Aorta (tissue), 5 donors: ENCODE results near the gene ZNF837. TPM values are rescaled to one million over a fixed set of nuclear protein-coding genes. Genes with fewer than 3 reads are reported as not detected.

Source experiments
- ATAC-seq: fragments of 200-7000 bp; cut with Tn5 transposase; one replicate; pipeline ENCODE4 v1.9.1; 2022; ENCODE audit warnings: moderate library complexity; ENCODE audit not compliant: low FRiP score
- DNase-seq, 2 donors: peaks; one replicate each; pipeline ENCODE4 v3.0.0-alpha.2; 2020
- H3K27ac ChIP-seq, 2 donors: one replicate each; pipeline ENCODE4 v1.5.1; 2013; ENCODE audit warnings: low read length in 2 of 2, mild to moderate bottlenecking in 2 of 2, moderate library complexity in 2 of 2, control low read depth in 1 of 2, inconsistent platforms in 1 of 2, low read depth in 1 of 2
- H3K27me3 ChIP-seq, 2 donors: one replicate each; pipeline ENCODE4 v1.6.1; 2013; ENCODE audit warnings: control low read depth in 1 of 2, low read length in 1 of 2, mild to moderate bottlenecking in 1 of 2, moderate library complexity in 1 of 2; ENCODE audit not compliant: insufficient read depth in 2 of 2, control insufficient read depth in 1 of 2
- H3K36me3 ChIP-seq, 2 donors: one replicate each; pipeline ENCODE4 v1.6.1; 2013; ENCODE audit warnings: control low read depth in 1 of 2, low read length in 1 of 2, mild to moderate bottlenecking in 1 of 2; ENCODE audit not compliant: insufficient read depth in 2 of 2, control insufficient read depth in 1 of 2
- H3K4me1 ChIP-seq, 2 donors: one replicate each; pipeline ENCODE4 v1.6.1; 2013; ENCODE audit warnings: low read length in 2 of 2, control low read depth in 1 of 2, mild to moderate bottlenecking in 1 of 2, moderate library complexity in 1 of 2; ENCODE audit not compliant: insufficient read depth in 2 of 2, control insufficient read depth in 1 of 2
- H3K4me3 ChIP-seq, 2 donors: one replicate each; pipeline ENCODE4 v1.5.1; 2013; ENCODE audit warnings: low read length in 2 of 2, control low read depth in 1 of 2, mild to moderate bottlenecking in 1 of 2
- H3K9me3 ChIP-seq: one replicate; pipeline ENCODE4 v1.6.1; 2013; ENCODE audit warnings: mild to moderate bottlenecking, low read length; ENCODE audit not compliant: control insufficient read depth
- WGBS, 2 donors: extraction: QIAGEN DNeasy Blood & Tissue Kit; methylation state at CpG; one replicate each; pipeline ENCODE4 v1.1.7; 2013; 5-methylcytosine and 5-hydroxymethylcytosine counted together
- intact Hi-C, 2 donors: fragments of 100-400 bp; cut with DNase I; formaldehyde crosslinking; loops; one replicate each; pipeline versions ENCODE4 v1.14.2 to v1.15.0; 2022
- long read RNA-seq, 2 donors: library from polyadenylated mRNA; unstranded; transcript quantifications; one replicate each; pipeline ENCODE4 v2.0.0, GENCODE V29; 2020 to 2021
- polyA plus RNA-seq, 2 donors: library from polyadenylated mRNA; stranded (reverse); fragments of 200-250 nt; gene quantifications; one replicate each; pipeline ENCODE4 v1.2.3, GENCODE V29; 2013
- total RNA-seq, 2 donors: library from RNA; stranded (reverse); fragmentation: NEBNext Ultra II Directional; extraction: Animal tissue kit (Norgen Biotek cat#: 25700); gene quantifications; one replicate each; pipeline ENCODE4 v1.2.1, GENCODE V29; 2021
- donor health status: healthy with polysubstance abuse.
- donor health status: Bipolar disorder and iron deficiency.
- donor health status: DM: no; HTN: no; CAD: no.
- donor health status: DM: no; HTN: no; CAD: no.
- donor health status: DM: yes; HTN: yes; CAD: no.

Gene ZNF837
- total RNA-seq (1 to 10 TPM in 1 of 2 donors, under 1 TPM in 1; 0.65 to 1.8 TPM), polyA plus RNA-seq (1 to 10 TPM in 1 of 2 donors, under 1 TPM in 1; 0.75 to 1.2 TPM)
- long read RNA-seq, donor 1, partial matches to known transcripts, result 0 of 4 reads
- long read RNA-seq, donor 1, other reads (novel, unspliced or antisense), result 4 of 4 reads
- long read RNA-seq, donor 2, partial matches to known transcripts, result 0 of 2 reads
- long read RNA-seq, donor 2, other reads (novel, unspliced or antisense), result 1 of 2 reads

DNA sequence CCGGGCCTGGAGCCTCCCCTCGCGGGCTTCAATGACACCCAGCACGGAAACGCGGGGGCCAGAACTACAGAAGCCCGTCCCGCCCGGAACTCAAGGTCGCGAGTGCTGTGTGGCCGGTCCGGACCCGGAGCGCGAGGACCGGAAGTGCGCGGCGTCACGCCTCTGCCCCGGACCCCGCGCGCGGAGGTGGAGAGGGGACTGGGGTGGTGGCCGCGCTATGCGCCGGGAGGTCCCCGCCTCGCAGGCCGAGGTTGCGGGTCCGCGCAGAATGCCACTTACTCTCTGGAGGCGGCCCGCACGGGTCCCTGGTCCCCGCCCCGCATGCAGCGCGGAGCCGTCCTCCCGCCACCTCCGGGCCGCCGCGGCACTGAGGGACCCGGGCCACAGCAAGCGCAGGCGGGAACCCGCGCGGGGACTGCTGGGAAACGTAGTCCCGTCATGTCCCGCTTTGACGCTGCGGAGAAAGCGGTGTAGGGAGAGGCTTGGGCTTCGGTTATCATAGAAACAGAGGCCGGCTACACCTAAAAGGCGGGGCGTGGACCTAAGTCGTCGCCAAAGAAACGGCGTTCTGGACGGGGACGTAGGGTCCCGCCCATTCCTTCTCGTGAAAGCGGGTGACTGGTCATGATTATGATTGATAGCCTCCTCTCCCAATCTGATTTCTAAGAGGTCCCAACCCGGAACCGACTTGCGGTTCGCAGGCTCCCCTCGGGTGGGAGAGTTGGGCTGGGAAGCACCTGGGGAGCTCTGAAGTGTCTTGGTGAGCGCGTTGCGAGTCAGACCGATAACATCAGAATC lies at the start of gene ZNF837:
ZNF837 (minus strand) TSS at position 369 of the 798 bp plus-strand sequence. CDS start 11,698 bp downstream, outside the sequence.
- ATAC-seq (peak; percentile 98), DNase-seq (peak; percentile 99 to 100)
- Histone ChIP-seq H3K9me3 (no peaks in the 10 kb centered on the region), H3K27me3 (no peaks in the 10 kb centered on the region), H3K4me1 (peaks cover 0 to 3% of the 10 kb centered on the region in 2 donors), H3K36me3 (no peaks in the 10 kb centered on the region), H3K4me3 (peak within 1 kb of the TSS; percentile 44 to 45), H3K27ac (peak within 1 kb of the TSS in 1 of 2 donors; percentile 91)
- intact Hi-C loops, result loop anchor here in 1 of 2 donors (1.0 to 2.0 kb wide), 2 partner anchors 18 to 54 kb away; partner anchors contain the start of gene ZSCAN22
- WGBS, 2 donors, result 0% methylated on average over 78 to 83 of the region's 83 CpGs

DNA sequence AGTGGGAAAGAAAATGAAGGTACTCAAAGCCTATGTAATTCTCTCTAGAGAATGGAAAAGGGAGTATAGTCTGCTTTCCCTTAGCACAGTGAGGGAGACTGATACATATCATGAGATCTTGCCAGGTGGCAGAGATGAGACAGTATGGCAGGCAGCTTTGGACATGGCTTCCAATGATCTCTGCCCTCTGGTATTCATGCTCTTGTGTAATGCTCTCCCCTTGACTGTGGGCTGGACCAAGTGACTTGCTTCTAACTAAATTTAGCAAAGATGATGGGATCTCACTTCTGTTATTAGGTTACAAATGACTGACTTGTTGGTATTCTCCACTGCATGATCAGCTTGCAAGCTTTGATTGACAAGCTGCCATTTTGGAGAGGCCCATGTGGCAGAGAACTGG lies 48.9 kb upstream of the ZNF837 start:
- Histone ChIP-seq H3K4me3 (no peak overlapping the region), H3K27me3 (no peaks in the 10 kb centered on the region), H3K9me3 (peaks cover 62% of the 10 kb centered on the region), H3K4me1 (no peaks in the 10 kb centered on the region), H3K27ac (no peak overlapping the region), H3K36me3 (peaks cover 4 to 15% of the 10 kb centered on the region in 2 donors)
- intact Hi-C loops, result no loop called here
- DNase-seq (no peak), ATAC-seq (no peak)

DNA sequence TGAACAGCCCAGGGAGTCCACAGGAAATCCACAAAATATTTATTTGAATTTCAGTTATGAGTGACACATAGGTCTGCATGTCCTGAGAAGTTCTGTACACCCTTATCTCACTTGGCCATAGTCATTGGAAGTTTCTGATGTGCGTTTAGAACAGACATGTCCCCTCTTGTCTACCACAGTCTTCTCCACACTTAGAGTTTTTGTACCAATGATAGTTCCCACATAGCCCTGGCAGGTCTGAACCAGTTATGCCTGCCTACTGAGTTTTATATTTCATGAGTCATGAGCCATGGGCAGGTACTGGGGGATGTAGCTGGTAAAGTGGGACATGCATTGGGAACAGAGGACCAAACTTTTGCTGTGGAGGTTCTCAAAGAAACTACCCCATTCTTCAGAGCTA lies 47.8 kb upstream of the ZNF837 start:
- Histone ChIP-seq H3K27ac (no peak overlapping the region), H3K27me3 (no peaks in the 10 kb centered on the region), H3K9me3 (peaks cover 51% of the 10 kb centered on the region), H3K4me3 (no peak overlapping the region), H3K36me3 (peaks cover 0 to 3% of the 10 kb centered on the region in 2 donors), H3K4me1 (no peaks in the 10 kb centered on the region)
- DNase-seq (no peak), ATAC-seq (no peak)
- WGBS, 2 donors, result 60 to 93% methylated on average over 1 of the region's 1 CpG
- intact Hi-C loops, result no loop called here

DNA sequence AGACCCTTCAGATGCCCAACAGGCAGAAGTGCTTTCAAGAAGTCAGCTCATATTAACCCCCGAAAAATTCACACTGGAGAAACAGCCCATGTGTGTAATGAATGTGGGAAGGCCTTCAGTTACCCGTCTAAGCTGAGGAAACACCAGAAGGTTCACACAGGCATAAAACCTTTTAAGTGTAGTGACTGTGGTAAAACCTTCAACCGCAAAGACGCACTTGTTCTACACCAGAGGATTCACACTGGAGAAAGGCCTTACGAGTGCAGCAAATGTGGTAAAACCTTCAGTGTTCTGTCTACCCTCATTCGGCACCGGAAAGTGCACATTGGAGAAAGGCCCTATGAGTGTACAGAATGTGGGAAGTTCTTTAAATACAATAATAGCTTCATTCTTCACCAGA lies 36.2 kb upstream of the ZNF837 start:
- DNase-seq, result no peak
- Histone ChIP-seq H3K27ac (no peak overlapping the region), H3K27me3 (no peaks in the 10 kb centered on the region), H3K4me3 (no peak overlapping the region), H3K4me1 (no peaks in the 10 kb centered on the region), H3K9me3 (peaks cover 4% of the 10 kb centered on the region), H3K36me3 (peaks cover 14 to 19% of the 10 kb centered on the region in 2 donors)
- no peak for ATAC-seq
- 97% methylated on average over 7 of the region's 7 CpGs for WGBS, 2 donors
- intact Hi-C loops, result no loop called here

DNA sequence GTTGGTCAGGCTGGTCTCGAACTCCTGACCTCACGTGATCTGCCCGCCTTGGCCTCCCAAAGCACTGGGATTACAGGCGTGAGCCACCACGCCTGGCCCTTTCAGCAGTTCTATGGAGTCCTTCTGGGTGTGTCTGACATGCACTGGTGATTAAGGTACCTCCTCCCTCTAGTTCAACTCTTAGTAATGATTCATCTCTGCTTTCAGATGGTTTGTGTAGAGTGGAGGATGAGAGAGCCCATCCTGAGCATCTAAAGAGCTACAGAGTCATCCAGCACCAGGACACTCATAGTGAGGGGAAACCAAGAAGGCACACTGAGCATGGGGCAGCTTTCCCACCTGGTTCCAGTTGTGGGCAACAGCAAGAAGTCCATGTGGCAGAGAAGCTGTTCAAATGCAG lies 35.8 kb upstream of the ZNF837 start:
- ATAC-seq, result no peak
- intact Hi-C loops, result no loop called here
- H3K4me3 ChIP-seq, result no peak overlapping the region
- peaks cover 4% of the 10 kb centered on the region for H3K9me3 ChIP-seq
- WGBS, 2 donors, result 99% methylated on average over 5 of the region's 5 CpGs
- peaks cover 14 to 19% of the 10 kb centered on the region in 2 donors for H3K36me3 ChIP-seq
- DNase-seq, result no peak
- no peaks in the 10 kb centered on the region for H3K4me1 ChIP-seq
- no peak overlapping the region for H3K27ac ChIP-seq
- H3K27me3 ChIP-seq, result no peaks in the 10 kb centered on the region

DNA sequence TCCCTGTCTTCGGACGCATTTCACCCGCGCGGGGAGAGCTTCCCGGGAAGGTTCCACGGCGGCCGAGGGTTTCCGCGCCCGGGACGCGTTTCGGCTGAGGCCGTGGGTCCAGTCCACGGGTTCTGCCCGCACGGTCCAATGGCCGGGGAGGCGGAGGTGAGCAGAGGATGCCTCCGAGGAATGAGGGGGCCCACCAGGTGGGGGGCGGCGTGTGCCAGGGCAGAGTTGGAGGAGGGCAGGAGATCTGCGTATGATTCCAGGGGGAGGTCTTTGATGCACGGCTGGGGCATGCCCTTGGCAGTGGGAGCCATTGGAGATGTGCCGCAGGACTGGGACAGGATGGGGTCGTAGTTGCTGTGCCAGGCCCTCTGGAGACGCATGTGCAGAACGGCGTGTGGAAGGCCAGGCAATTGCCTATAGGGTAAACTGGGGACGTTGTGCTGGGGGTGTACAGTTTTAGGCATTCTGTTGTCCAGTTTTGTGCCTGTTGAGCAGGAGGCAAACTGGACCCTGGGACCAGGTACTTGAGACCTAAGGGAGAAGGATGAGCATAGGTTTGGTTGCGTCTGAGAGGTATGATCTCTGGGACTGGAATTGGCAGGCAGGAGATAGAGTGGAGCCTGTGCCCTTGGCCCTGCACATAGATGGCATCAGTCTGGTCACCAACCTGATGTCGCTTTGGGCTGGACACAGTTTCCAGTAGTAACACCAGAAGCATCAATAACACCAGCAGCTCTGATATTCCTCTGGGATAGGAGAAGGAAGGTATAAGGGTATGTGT lies 28.4 kb upstream of the ZNF837 start:
- Histone ChIP-seq H3K27me3 (no peaks in the 10 kb centered on the region), H3K4me1 (no peaks in the 10 kb centered on the region), H3K4me3 (peak overlapping the region; percentile 79 to 80), H3K9me3 (no peaks in the 10 kb centered on the region), H3K27ac (peak overlapping the region in 1 of 2 donors; percentile 53), H3K36me3 (no peaks in the 10 kb centered on the region)
- ATAC-seq, result peak; percentile 15
- intact Hi-C loops, result no loop called here
- peak in 1 of 2 donors; percentile 56 for DNase-seq
- WGBS, 2 donors, result 2 to 3% methylated on average over 34 of the region's 34 CpGs

DNA sequence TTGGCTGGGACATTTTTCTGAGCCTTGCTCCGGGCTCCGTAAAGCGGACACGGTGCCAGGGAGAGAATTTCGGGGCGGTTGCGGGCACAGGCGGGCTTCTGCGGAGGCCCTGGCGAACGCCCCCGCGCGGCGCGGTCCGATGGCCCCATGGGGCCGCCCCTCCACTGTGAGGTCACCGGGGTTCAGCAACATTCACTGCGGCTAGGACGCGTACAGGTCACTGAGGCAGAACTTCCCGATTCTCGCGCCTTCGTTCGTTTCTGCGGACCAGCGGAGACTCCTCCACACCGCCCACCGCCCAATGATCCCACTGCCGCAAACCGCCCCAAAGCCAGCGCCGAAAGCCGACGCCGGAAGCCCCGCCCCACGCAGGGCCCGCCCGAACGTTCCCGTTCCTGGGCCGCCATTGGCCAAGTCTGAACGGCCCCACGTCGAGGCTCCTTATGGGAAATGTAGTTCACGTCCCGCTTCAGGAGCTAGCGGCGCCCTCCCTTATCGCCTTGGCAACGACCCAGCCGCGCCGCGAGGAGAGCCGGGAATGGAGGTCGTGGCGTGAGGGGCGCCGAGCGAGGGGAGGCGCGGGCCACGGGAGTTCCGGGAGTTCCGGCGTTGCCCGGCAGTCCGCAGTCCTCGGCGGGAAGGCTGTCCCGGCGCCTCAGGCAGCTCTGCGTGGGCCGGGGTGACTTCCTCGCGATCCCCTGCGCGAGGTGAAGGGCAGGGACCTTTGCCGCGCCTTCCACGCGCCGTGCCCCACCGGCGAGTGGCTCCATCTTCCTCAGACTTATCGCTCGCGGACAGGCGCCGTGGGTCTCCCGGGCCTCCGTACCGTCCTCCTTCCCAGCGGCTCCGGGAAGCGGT lies 27.6 kb upstream of the ZNF837 start, which contains the start of gene ZNF584:
ZNF584 (plus strand) TSS at position 498 of the 858 bp plus-strand sequence. CDS start 499 bp downstream, outside the sequence.
- 0% methylated on average over 83 to 100 of the region's 100 CpGs for WGBS, 2 donors
- H3K27ac ChIP-seq, result peak within 1 kb of the TSS in 1 of 2 donors; percentile 87
- peak within 1 kb of the TSS; percentile 79 to 80 for H3K4me3 ChIP-seq
- no peaks in the 10 kb centered on the region for H3K27me3 ChIP-seq
- peak; percentile 97 to 98 for DNase-seq
- no peaks in the 10 kb centered on the region for H3K9me3 ChIP-seq
- H3K36me3 ChIP-seq, result no peaks in the 10 kb centered on the region
- peak; percentile 99 for ATAC-seq
- intact Hi-C loops, result no loop called here
- no peaks in the 10 kb centered on the region for H3K4me1 ChIP-seq
